HG03103 (cell line): Measurements from ENCODE around the gene SIRT4.
"Not testable (repeated sequence)": the region's sequence is repeated elsewhere in the genome, so short reads cannot be mapped to it uniquely, and the experiment has no call there.

Source experiments
- ATAC-seq: cut with Tn5 transposase; IDR thresholded peaks from one replicate; pipeline ENCODE4 v1.9.1; 2021; ENCODE audit warnings: low read depth; ENCODE audit not compliant: unreplicated experiment

The SIRT4 gene

GRCh38 chr12:120301962-120302815 is at the start of gene SIRT4:
Gene SIRT4, plus strand, starts transcription at chr12:120302321. Its CDS starts 1,241 bp downstream, at chr12:120303562.
- peak; percentile 89 for ATAC-seq

GRCh38 chr12:120253313-120253712 is 48.8 kb upstream of the SIRT4 start:
- ATAC-seq, result not testable (repeated sequence)

GRCh38 chr12:120254809-120255208 is 47.3 kb upstream of the SIRT4 start:
- ATAC-seq, result no peak

- ATAC-seq, result no peak
Measured at GRCh38 chr12:120257041-120257821, 44.9 kb upstream of the SIRT4 start.

GRCh38 chr12:120258323-120258896 is 43.7 kb upstream of the SIRT4 start:
- no peak for ATAC-seq

GRCh38 chr12:120259418-120260202 is 42.5 kb upstream of the SIRT4 start:
- no peak for ATAC-seq

GRCh38 chr12:120260607-120261006 is 41.5 kb upstream of the SIRT4 start:
- no peak for ATAC-seq

- no peak for ATAC-seq
Measured at GRCh38 chr12:120261951-120262851, 39.9 kb upstream of the SIRT4 start.

- no peak for ATAC-seq
Measured at GRCh38 chr12:120262852-120263747, 39.0 kb upstream of the SIRT4 start.

- ATAC-seq, result no peak
Measured at GRCh38 chr12:120263748-120264085, 38.4 kb upstream of the SIRT4 start.

GRCh38 chr12:120264086-120264903 is 37.8 kb upstream of the SIRT4 start:
- ATAC-seq, result no peak

GRCh38 chr12:120264904-120265472 is 37.1 kb upstream of the SIRT4 start:
- ATAC-seq, result no peak

GRCh38 chr12:120265473-120266179 is 36.5 kb upstream of the SIRT4 start, which contains the start of gene PXN:
Gene PXN, minus strand, starts transcription at chr12:120265730. Its CDS starts 101 bp downstream, at chr12:120265629.
- peak; percentile 74 for ATAC-seq

- ATAC-seq, result no peak
Measured at GRCh38 chr12:120266180-120266870, 35.8 kb upstream of the SIRT4 start.

GRCh38 chr12:120267736-120268135 is 34.4 kb upstream of the SIRT4 start:
- ATAC-seq, result no peak

- ATAC-seq, result no peak
Measured at GRCh38 chr12:120276734-120277133, 25.4 kb upstream of the SIRT4 start.
